ENCODE results near the gene COA1.

Gene COA1

GRCh38 chr7:43653466-43653865 lies 75.9 kb downstream of the COA1 start:
- DNase-seq (ENCODE audit: low read depth), result no peak

- no peak for DNase-seq (ENCODE audit: low read depth)
Observed at GRCh38 chr7:43652364-43652763, 77.0 kb downstream of the COA1 start.

- no peak for DNase-seq (ENCODE audit: low read depth)
Observed at GRCh38 chr7:43650457-43651052, 78.8 kb downstream of the COA1 start.

GRCh38 chr7:43649755-43650274 lies 79.5 kb downstream of the COA1 start:
- DNase-seq (ENCODE audit: low read depth), result peak; percentile 33

GRCh38 chr7:43648473-43649406 lies 80.6 kb downstream of the COA1 start:
- DNase-seq (ENCODE audit: low read depth), result no peak

- no peak for DNase-seq (ENCODE audit: low read depth)
Observed at GRCh38 chr7:43647673-43648472, 81.5 kb downstream of the COA1 start.

- no peak for DNase-seq (ENCODE audit: low read depth)
Observed at GRCh38 chr7:43647339-43647672, 82.0 kb downstream of the COA1 start.

- DNase-seq (ENCODE audit: low read depth), result no peak
Observed at GRCh38 chr7:43646603-43647338, 82.6 kb downstream of the COA1 start.

- DNase-seq (ENCODE audit: low read depth), result no peak
Observed at GRCh38 chr7:43645699-43646226, 83.6 kb downstream of the COA1 start.

- no peak for DNase-seq (ENCODE audit: low read depth)
Observed at GRCh38 chr7:43643846-43644245, 85.5 kb downstream of the COA1 start.

GRCh38 chr7:43642897-43643630 lies 86.3 kb downstream of the COA1 start:
- DNase-seq (ENCODE audit: low read depth), result no peak

- no peak for DNase-seq (ENCODE audit: low read depth)
Observed at GRCh38 chr7:43640679-43641078, 88.6 kb downstream of the COA1 start.

GRCh38 chr7:43639858-43640491 lies 89.3 kb downstream of the COA1 start:
- no peak for DNase-seq (ENCODE audit: low read depth)

GRCh38 chr7:43637114-43637806 lies 92.1 kb downstream of the COA1 start:
- DNase-seq (ENCODE audit: low read depth), result no peak

GRCh38 chr7:43636093-43636492 lies 93.2 kb downstream of the COA1 start:
- no peak for DNase-seq (ENCODE audit: low read depth)

- no peak for DNase-seq (ENCODE audit: low read depth)
Observed at GRCh38 chr7:43634384-43634783, 94.9 kb downstream of the COA1 start.

- DNase-seq (ENCODE audit: low read depth), result no peak
Observed at GRCh38 chr7:43632746-43633145, 96.6 kb downstream of the COA1 start.

- no peak for DNase-seq (ENCODE audit: low read depth)
Observed at GRCh38 chr7:43631559-43631958, 97.8 kb downstream of the COA1 start.

- DNase-seq (ENCODE audit: low read depth), result no peak
Observed at GRCh38 chr7:43630482-43630881, 98.8 kb downstream of the COA1 start.

GRCh38 chr7:43629857-43630256 lies 99.5 kb downstream of the COA1 start:
- DNase-seq (ENCODE audit: low read depth), result no peak

Data from stimulated activated CD8-positive, alpha-beta memory T cell treated with anti-CD3 and anti-CD28 coated beads, Interleukin-15, amount 100 ng/mL, for 1 hour (primary cell).